OCI-LY7 (cell line): ENCODE data around the gene ASIC2. TPM values are rescaled to one million over a fixed set of nuclear protein-coding genes. Genes with fewer than 3 reads are reported as not detected.

Source experiments
- BruUV-seq: library from RNA; stranded (reverse); fragments of 400-500 nt; replicated peaks from 2 replicates; lab custom pipeline; 2021; lab: Mats Ljungman, UMichigan
- CTCF ChIA-PET: fragments of 300-600 bp; sonication (Branson Sonifier 250); formaldehyde crosslinking; loops from one replicate; lab custom pipeline; 2022; ENCODE audit warnings: antibody characterized with exemption; ENCODE audit not compliant: unreplicated experiment; lab: Charles Lee
- POLR2A ChIA-PET: fragments of 300-600 bp; sonication (Branson Sonifier 250); formaldehyde crosslinking; loops from one replicate; lab custom pipeline; 2022; ENCODE audit warnings: antibody characterized with exemption; lab: Charles Lee
- DNase-seq: peaks from one replicate; pipeline ENCODE4 v3.0.0-alpha.2; 2015; ENCODE audit warnings: low spot score
- H2AFZ ChIP-seq: fragments of 200-600 bp; sonication (generic), shearing (Covaris generic); 2 replicates; pipeline ENCODE4 v1.6.1; 2014; ENCODE audit warnings: mild to moderate bottlenecking, antibody characterized with exemption, low read length, moderate library complexity
- H3K27ac ChIP-seq: fragments of 200-600 bp; sonication (generic); 2 replicates; pipeline ENCODE4 v1.5.1; 2014; ENCODE audit warnings: mixed run types, low read depth, mild to moderate bottlenecking, moderate library complexity, low read length, inconsistent platforms; ENCODE audit not compliant: poor library complexity, severe bottlenecking
- H3K36me3 ChIP-seq: fragments of 200-600 bp; sonication (generic); 2 replicates; pipeline ENCODE4 v1.6.1; 2014; ENCODE audit warnings: mild to moderate bottlenecking, antibody characterized with exemption, low read length, moderate library complexity, mixed read lengths; ENCODE audit not compliant: insufficient read depth
- H3K4me1 ChIP-seq: fragments of 200-600 bp; sonication (generic); 2 replicates; pipeline ENCODE4 v1.5.1; 2014; ENCODE audit warnings: mild to moderate bottlenecking, low read length; ENCODE audit not compliant: insufficient read depth, poor library complexity, severe bottlenecking
- H3K4me2 ChIP-seq: fragments of 200-600 bp; sonication (generic); 2 replicates; pipeline ENCODE4 v1.6.1; 2014; ENCODE audit warnings: mild to moderate bottlenecking, low read length
- H3K4me3 ChIP-seq: fragments of 200-600 bp; sonication (generic); 2 replicates; pipeline ENCODE4 v1.5.1; 2014; ENCODE audit warnings: mild to moderate bottlenecking, low read depth, low read length; ENCODE audit not compliant: poor library complexity, severe bottlenecking
- H3K79me2 ChIP-seq: fragments of 200-600 bp; sonication (generic); 2 replicates; pipeline ENCODE4 v1.6.1; 2016; ENCODE audit warnings: low read depth, mild to moderate bottlenecking, low read length, moderate library complexity, mixed read lengths; ENCODE audit not compliant: insufficient read depth
- H3K9me2 ChIP-seq: fragments of 200-600 bp; sonication (generic); 2 replicates; pipeline ENCODE4 v1.6.1; 2016; ENCODE audit warnings: mild to moderate bottlenecking, low read length, mixed read lengths; ENCODE audit not compliant: insufficient read depth
- H3K9me3 ChIP-seq: fragments of 200-600 bp; sonication (generic); 2 replicates; pipeline ENCODE4 v1.6.1; 2014; ENCODE audit warnings: mild to moderate bottlenecking, mixed run types, low read length, mixed read lengths
- H4K20me1 ChIP-seq: fragments of 200-600 bp; sonication (generic); 2 replicates; pipeline ENCODE4 v1.6.1; 2014; ENCODE audit warnings: mild to moderate bottlenecking, antibody characterized with exemption, low read length, moderate library complexity, mixed read lengths; ENCODE audit not compliant: insufficient read depth
- CTCF ChIP-seq: fragments of 200-600 bp; sonication (generic); conservative IDR thresholded peaks from 2 replicates; pipeline ENCODE4 v1.5.1; 2014; ENCODE audit warnings: mild to moderate bottlenecking, antibody characterized with exemption, low read length, moderate library complexity, mixed read lengths
- EZH2phosphoT487 ChIP-seq: fragments of 200-600 bp; sonication (generic); IDR thresholded peaks from 2 replicates; pipeline ENCODE4 v1.6.1; 2018; ENCODE audit warnings: low read depth, borderline replicate concordance, mild to moderate bottlenecking, mixed run types, antibody characterized with exemption, low read length, moderate library complexity, mixed read lengths
- intact Hi-C: fragments of 100-400 bp; cut with micrococcal nuclease; formaldehyde crosslinking; loops from one replicate; pipeline ENCODE4 v1.10.0; 2022; ENCODE audit not compliant: unreplicated experiment
- total RNA-seq, 2 experiments: library from RNA; depleted of rRNA in 1 of 2; stranded (reverse); fragments of >200 nt in 1 of 2; shearing (Covaris generic) in 1 of 2; gene quantifications; 2 replicates each; pipeline ENCODE4 v1.2.3, GENCODE V29; 2014 to 2022

The ASIC2 gene
- total RNA-seq, 2 experiments from 2014 or later, result not detected

DNA sequence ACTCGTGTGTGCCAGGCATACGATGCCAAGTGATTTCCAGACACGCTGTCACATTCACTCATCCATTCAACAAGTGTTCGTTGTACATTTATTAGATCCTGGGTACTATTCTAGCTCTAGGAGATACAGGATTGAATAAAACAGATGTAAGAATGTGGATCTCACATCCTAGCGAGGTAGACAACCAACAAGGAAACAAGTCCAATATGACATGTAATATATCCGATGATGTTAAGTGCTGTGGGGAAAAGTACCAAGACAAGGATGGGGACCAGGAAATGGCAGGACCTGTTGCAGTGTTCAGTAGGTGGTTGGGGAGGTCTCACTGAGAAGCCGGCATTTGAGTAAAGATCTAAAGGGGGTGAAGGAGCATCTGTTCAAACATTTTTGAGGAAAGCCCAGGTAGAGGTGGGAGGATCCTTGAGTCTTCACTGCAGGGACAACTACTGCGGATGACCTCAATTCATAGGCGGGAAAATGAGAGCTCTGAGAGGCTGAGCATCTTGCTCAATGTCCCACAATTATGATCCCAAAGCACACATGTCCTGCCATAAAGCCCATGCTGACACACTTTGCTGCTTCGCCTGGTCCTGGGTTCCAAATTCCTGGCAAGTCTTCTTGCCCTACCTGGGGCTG is 129.4 kb downstream of the ASIC2 start:
- TF ChIP-seq CTCF (no peak), EZH2phosphoT487 (no peak)
- H3K4me2 ChIP-seq, result no peak overlapping the region
- no peak for DNase-seq
- H3K36me3 ChIP-seq, result no peaks in the 10 kb centered on the region
- CTCF ChIA-PET, result no interaction called here
- no peaks in the 10 kb centered on the region for H3K9me3 ChIP-seq
- intact Hi-C loops, result no loop called here
- no peaks in the 10 kb centered on the region for H3K4me1 ChIP-seq
- H4K20me1 ChIP-seq, result no peaks in the 10 kb centered on the region
- H2AFZ ChIP-seq, result no peak overlapping the region
- H3K4me3 ChIP-seq, result no peak overlapping the region
- no TSS peak for BruUV-seq
- H3K79me2 ChIP-seq, result no peaks in the 10 kb centered on the region
- no peak overlapping the region for H3K27ac ChIP-seq
- H3K9me2 ChIP-seq, result no peaks in the 10 kb centered on the region
- POLR2A ChIA-PET, result no interaction called here

GRCh38 chr17:33154869-33155455 is 138.1 kb downstream of the ASIC2 start:
- Histone ChIP-seq H4K20me1 (no peaks in the 10 kb centered on the region), H3K4me3 (no peak overlapping the region), H2AFZ (no peak overlapping the region), H3K79me2 (no peaks in the 10 kb centered on the region), H3K36me3 (no peaks in the 10 kb centered on the region), H3K4me2 (no peak overlapping the region), H3K27ac (no peak overlapping the region), H3K4me1 (no peaks in the 10 kb centered on the region), H3K9me3 (no peaks in the 10 kb centered on the region), H3K9me2 (no peaks in the 10 kb centered on the region)
- TF ChIP-seq CTCF (no peak), EZH2phosphoT487 (no peak)
- POLR2A ChIA-PET, result interaction anchor here (0.7 kb wide), 1 partner anchor 784 kb away, joined by 5 read pairs; no protein-coding TSS in a partner anchor
- intact Hi-C loops, result no loop called here
- DNase-seq, result no peak
- CTCF ChIA-PET, result interaction anchor here (1.1 kb wide), 1 partner anchor 21 kb away, joined by 3 read pairs; no protein-coding TSS in a partner anchor
- BruUV-seq, result no TSS peak

DNA sequence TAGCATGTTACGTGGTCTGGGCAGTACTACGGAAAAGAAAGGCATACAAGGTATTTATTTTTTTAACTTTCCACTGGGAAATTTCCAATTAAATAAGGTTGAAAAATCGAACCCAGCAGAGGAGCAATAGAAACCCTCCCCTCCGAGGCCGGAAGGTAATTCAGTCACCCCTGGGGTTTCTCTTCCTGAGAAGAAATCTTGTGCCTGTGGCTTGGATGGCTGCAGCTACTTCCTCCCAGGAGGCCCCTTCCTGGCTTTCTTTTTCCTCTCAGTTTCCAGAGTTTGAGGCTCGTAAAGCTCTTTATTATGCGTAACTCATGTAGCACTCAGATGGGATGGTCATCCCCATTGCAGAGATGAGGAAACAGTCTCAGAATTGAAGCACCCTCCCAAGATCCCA is 140.3 kb downstream of the ASIC2 start:
- Histone ChIP-seq H3K9me3 (no peaks in the 10 kb centered on the region), H4K20me1 (no peaks in the 10 kb centered on the region), H3K4me3 (no peak overlapping the region), H3K79me2 (no peaks in the 10 kb centered on the region), H3K4me2 (no peak overlapping the region), H3K27ac (no peak overlapping the region), H3K4me1 (no peaks in the 10 kb centered on the region), H3K9me2 (no peaks in the 10 kb centered on the region), H2AFZ (no peak overlapping the region), H3K36me3 (no peaks in the 10 kb centered on the region)
- no TSS peak for BruUV-seq
- DNase-seq, result no peak
- POLR2A ChIA-PET, result no interaction called here
- TF ChIP-seq CTCF (no peak), EZH2phosphoT487 (no peak)
- CTCF ChIA-PET, result no interaction called here
- intact Hi-C loops, result no loop called here
